RPMI7951 (cell line): Measurements from ENCODE around the gene FLT3. TPM values are rescaled to one million over a fixed set of nuclear protein-coding genes. Genes with fewer than 3 reads are reported as not detected.

Experiments
- DNase-seq: peaks from one replicate; pipeline ENCODE4 v3.0.0-alpha.2; 2012; ENCODE audit warnings: low read depth
- total RNA-seq: library from RNA; depleted of rRNA; stranded (reverse); fragments of >200 nt; shearing (Covaris generic); gene quantifications from 2 replicates; pipeline ENCODE4 v1.2.3, GENCODE V29; 2014; rRNA removed

Gene FLT3
- total RNA-seq, 1 experiment from 2014 or later: not detected

DNA sequence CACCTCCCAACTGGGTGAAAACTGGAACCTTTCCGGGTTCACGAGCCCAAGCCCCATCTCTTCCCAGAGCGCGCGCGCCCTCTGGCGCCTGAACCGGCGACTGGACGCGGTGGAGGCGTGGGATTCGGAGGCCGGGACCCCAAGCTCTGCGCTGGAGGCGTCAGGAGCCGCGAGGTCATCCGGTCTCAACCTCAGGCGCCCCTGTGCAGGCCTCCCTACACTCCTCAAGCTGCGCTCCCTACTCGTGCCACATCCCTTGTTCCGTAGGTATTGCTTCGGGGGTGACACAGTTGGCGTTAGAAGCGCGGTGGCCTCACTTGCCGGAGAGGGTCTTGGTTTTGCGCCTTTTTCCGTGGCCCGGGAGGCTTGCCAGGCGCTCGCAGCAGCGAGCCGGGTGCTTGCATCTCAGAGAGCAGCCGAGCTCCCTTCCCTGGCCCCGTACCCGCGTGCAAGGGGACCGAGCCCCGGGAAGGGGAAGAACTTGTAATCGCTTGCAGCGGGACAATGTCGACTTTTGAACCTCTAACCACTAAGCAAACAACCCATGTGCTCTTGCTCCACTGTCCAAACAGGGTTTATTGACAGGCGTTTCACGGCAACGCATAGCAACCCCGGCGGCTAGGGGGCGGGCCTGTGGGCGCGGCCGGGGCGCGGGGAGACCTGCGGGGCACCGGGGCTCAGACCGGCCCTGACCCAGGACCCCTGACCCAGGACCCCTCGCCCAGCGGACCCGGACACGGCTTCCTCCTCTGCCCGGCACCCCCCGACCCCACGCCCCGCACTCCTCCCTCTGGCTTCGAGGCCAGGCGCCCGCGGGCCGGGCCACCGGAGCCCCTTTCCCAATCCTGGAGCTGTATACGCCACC, 139.8 kb downstream of the FLT3 start:
- peak; percentile 18 for DNase-seq

DNA sequence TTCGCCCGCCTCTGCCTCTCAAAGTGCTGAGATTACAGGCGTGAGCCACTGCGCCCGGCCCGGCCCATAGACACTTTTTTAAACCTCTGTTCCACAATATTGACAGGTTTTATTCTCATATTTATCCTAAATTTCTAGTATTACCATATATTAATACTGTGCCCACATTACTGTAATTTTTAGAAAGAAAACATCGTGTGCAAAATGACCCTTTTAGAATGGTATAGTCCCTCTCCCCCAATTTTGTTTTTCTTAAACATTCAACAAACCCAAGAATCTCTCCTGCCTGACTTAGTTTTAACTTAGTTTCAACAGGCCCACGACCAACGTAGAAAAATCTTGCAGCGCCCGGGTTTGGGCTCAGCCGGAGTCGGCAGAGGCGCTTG, 140.4 kb downstream of the FLT3 start:
- no peak for DNase-seq

DNA sequence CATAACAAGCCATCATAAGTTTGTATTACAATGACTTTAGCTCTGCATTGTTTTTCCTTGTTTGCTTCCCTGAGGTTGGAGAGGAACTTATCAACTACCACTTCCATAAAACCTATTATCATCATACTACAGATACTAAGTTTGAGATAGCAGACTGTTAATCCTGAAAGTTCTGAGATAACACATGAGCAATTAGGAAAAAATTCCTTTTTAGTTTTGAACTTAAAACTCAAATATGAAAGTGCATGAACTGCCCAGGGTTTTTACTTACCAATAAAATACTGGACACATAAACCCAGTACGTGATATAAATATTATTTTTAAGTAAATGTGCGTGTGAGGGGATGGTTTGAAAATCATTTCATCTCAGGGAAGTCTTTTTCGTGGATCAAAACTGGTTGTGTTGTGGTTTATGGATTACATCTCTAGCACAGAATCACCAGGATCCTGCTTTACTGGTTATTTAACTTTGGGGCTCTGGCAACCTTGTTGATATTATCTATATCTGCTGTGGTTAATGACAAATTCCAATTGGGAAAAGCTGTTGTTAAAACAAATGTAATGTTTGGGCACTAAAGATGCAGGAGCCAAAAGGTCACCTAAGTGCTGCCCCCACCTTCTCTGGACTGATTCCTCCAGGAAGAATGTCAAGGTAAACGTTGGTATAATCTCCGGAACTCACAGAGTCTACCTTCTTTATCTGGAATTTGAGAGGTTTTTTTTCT, 143.6 kb downstream of the FLT3 start:
- DNase-seq: no peak

DNA sequence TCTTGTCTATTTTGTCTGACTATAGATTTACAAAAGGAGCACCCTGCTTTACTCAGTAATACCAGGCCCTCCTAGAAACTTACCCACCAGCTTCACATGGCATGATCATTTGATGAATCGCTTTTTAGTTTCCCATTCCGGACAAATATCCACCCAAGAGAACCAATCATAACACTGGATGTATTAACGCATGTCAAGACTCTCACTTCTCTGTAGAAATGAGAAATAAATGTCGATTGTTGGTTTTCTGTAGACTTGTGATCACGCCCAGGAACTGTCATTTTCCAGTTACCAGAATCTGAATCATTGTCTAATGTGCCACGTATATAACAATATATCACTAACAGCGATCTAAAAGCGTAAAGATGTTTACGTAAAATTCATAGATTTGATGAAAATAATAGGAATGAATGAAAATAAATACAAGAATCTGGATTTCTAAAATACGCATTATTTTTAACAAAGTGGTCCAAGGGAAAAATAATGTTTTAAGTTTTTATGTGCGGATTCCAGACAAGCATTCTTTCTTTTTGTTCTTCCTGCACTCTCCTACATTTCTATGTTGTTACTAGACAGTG, 145.3 kb downstream of the FLT3 start:
- DNase-seq: no peak

DNA sequence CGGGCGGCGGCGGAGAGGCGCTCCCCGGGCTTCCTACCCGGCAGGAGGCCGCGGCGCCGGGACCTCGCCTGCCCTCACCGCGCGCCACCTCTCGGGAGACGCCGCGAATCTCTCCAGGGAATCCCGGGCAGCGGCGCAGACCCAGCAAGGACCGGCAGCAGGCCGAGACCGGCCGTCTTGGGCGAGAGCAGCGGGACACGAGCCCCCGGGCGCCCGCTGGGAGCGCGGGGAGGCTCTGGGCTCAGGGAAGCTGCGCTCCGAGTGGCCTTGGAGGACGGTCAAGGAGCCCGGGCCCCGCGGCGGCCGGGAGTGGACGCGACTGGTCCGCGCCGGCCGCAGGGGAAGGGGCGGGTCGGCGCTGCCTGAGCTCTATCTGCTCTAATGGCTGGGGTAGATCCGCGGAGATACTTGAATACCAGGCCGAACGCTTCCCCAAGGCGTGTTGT, 145.9 kb downstream of the FLT3 start:
- DNase-seq: peak; percentile 31

DNA sequence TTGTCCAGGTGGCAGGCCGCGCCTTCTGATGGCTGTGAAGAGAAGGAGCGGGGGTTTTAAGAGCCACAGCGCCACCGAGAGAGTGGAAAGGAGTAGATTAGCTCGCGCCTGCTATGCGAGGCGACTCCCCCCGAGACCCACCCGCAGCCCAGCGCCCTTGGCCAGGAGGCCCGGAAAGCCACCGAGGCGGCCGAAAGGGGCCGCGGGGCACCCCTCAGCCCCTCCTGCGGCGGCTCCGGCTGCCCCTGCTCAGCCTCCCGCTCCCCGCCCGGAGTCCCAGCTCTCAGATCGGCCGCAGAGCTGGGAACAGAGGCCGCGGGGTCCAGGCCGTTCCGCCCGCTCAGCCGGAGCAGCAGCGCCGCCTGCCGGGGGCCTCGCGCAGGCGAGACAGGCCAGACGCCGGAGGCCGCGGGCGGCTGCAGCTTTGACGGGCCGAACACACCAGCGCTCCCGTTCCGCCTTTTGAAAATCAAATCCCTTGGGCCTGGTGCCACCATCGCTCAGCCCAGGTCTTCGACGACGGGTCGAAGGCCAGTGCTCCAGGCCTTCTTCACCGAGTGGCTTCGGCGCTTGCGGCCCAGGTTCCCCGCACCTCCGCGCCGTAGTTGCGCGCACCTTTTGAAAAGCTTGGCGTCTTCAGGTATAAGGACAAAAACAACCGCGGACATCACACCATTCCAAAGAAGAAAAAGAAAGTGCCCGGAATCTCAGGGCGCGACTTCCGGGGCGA, 146.5 kb downstream of the FLT3 start:
- peak; percentile 60 for DNase-seq

Other genes with a start within 250 kb of the FLT3 start
- not detected in 2 replicates for gene PDX1, start 180.6 kb downstream of the FLT3 start, total RNA-seq
- not detected in 2 replicates for gene CDX2, start 131.3 kb downstream of the FLT3 start, total RNA-seq
- gene URAD, start 111.9 kb downstream of the FLT3 start, total RNA-seq: not detected in 2 replicates
- gene PAN3, start 38.0 kb upstream of the FLT3 start, total RNA-seq: 9.2 and 10.9 TPM in 2 replicates